Tongue (tissue), 2 donors: Measurements from ENCODE around the gene CARD14. TPM values are rescaled to one million over a fixed set of nuclear protein-coding genes. Genes with fewer than 3 reads are reported as not detected.
A peak's percentile ranks its signal among the peaks of the same experiment; 100 is the strongest.
"Not testable (repeated sequence)": the region's sequence is repeated elsewhere in the genome, so short reads cannot be mapped to it uniquely, and the experiment has no call there.

Experiments used
- DNase-seq: peaks from one replicate; pipeline ENCODE4 v3.0.0-alpha.2; 2015
- total RNA-seq: library from RNA; depleted of rRNA; stranded (reverse); fragments of >200 nt; gene quantifications from one replicate; pipeline ENCODE4 v1.2.3, GENCODE V29; 2014

The CARD14 gene
- total RNA-seq, 1 donor from 2014 or later: 14.9 TPM

DNA sequence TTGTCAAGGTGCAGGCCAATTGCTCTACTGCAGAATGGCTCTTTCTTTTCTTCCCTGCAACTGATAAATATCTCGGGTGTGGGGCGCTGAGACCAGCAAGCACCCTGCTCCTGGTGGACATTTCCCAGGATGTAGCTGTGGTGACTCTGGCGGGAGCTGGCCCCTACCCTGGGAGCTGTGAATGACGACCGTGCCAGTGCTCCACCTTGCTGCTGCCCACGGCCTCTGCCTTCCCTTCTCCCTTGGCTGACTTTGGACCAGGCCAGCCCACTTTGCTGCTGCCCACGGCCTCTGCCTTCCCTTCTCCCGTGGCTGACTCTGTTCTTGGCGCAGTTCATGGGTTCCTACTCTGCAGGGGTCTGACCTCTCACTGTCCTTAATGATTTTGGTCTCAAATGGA, 16.1 kb downstream of the CARD14 start:
- DNase-seq: no peak

DNA sequence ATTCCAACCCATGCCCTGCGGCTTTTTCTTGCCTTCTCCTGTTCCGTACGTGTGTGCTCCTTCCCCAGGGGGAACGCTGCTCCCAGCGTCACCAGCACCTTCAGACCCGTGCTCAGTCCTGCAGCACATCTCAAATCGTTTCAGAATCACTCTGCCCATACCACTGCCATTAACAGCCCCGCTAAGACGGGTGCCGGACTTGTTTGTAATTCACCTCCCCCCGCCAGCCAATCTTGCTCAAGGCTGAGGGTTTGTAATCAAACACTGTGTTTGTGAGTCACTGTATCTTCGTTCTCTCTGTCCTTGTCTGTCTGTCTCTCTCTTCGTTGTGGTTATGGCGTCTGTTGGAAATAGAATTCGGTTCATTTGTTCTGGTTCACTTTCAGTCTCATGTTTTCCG, 17.3 kb downstream of the CARD14 start:
- DNase-seq: no peak

DNA sequence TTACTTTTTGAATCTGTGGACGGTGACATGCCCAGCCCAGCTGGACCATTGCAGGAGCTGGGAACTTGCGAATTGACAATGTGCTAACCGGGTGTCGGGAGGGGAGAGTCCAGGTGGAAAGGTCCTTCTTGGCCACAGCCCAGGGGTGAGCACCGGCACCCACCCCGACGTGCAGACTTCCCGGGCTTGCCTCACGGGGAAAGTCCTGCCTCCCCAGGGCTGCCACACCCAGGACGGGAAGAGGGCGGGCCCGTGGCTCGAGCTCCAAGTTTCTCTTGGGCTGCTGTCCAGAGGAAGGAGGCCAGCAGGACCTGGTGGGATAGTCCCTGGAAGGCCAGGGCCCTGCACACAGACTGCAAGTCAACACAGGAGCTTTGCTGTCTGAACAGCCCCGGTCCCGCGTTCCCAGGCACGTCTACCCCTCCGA, 17.7 kb downstream of the CARD14 start:
- no peak for DNase-seq

DNA sequence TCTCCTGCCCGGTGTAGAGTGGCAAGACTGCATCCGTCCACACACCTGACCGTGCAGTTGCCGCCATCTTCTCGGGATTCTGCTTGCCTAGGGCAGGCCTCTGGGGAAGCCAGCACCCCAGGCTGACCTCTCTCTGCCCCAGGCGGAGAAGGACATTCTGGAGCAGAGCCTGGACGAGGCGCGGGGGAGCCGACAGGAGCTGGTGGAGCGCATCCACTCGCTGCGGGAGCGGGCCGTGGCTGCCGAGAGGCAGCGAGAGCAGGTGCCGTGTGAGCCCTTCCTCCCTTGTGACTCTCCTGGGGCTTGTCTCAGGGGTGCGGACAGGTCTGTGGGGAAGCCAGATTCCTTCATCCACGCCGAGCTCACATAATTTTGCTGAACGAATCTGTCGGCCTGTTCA, 19.8 kb downstream of the CARD14 start:
- DNase-seq: no peak

DNA sequence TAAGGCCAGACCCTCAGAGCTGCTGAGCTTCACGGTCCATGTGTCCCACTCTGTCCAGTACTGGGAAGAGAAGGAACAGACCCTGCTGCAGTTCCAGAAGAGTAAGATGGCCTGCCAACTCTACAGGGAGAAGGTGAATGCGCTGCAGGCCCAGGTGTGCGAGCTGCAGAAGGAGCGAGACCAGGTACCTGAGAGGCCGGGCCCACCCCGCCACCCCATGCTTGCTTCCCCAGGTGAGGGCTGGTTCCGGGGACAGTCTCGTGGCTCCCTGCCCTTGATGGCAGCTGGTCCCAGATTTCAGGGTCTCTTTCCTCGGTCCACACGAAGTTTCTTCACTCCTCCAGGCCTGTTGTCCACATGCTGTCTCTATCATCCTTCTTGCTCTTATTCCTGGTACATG, 20.9 kb downstream of the CARD14 start:
- DNase-seq: no peak

DNA sequence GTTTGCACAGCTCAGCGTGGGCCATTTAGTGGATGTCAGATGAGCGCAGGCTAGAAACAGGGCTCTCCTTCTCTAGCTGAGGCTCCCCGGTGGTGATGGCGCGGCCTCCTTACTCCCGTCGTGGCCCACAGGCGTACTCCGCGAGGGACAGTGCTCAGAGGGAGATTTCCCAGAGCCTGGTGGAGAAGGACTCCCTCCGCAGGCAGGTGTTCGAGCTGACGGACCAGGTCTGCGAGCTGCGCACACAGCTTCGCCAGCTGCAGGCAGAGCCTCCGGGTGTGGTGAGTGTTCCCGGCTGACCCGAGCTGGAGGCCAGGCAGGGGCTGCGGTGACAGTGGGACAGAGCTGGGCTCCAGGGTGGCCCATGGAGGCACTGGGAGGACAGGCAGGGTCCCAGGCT, 21.4 kb downstream of the CARD14 start:
- DNase-seq: no peak

DNA sequence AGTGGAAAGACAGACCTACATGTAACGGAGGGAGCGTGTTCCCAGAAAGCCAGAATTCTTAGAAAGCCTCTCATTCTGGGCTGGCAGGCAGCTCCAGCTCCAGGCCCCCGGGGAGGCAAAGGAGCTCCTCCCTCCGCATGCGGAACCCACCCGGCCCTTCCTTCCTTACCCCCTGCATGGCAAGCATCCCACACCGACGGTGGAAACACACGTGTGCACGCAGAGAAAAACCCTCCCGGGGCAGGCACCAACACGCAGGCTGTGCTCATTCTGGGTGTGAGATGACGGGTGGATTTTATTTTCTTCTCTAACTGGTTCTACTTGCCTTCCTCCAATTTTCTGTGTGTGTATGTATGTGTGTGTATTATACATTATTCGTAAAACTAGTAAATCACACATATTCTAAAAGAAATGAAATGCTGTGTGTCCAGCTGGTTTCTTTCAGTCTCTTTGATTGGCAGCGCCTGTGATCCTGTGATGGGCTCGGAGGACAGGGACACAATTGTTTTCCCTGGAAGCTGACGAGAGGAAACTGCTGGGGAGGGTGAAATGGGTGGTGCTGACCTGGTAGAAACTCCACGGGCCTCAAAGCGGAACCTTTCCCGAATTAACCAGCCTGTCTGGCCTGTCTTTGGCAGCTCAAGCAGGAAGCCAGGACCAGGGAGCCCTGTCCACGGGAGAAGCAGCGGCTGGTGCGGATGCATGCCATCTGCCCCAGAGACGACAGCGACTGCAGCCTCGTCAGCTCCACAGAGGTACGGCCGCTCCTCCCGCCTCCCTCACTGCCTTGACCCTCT, 22.2 kb downstream of the CARD14 start:
- peak; percentile 67 for DNase-seq

DNA sequence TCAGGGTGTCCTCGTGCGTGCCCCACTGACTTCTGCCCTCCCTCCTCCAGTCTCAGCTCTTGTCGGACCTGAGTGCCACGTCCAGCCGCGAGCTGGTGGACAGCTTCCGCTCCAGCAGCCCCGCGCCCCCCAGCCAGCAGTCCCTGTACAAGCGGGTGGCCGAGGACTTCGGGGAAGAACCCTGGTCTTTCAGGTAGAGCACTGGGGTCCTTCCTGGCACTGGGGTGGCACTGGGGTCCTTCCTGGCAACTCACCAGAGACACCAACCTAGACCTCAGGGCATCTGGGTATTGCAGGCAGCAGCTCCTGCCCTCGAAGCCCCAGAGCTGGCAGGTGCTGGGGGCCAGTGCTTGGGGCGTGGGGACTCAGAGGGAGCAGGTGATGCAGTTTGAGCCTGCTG, 25.3 kb downstream of the CARD14 start:
- DNase-seq: no peak

DNA sequence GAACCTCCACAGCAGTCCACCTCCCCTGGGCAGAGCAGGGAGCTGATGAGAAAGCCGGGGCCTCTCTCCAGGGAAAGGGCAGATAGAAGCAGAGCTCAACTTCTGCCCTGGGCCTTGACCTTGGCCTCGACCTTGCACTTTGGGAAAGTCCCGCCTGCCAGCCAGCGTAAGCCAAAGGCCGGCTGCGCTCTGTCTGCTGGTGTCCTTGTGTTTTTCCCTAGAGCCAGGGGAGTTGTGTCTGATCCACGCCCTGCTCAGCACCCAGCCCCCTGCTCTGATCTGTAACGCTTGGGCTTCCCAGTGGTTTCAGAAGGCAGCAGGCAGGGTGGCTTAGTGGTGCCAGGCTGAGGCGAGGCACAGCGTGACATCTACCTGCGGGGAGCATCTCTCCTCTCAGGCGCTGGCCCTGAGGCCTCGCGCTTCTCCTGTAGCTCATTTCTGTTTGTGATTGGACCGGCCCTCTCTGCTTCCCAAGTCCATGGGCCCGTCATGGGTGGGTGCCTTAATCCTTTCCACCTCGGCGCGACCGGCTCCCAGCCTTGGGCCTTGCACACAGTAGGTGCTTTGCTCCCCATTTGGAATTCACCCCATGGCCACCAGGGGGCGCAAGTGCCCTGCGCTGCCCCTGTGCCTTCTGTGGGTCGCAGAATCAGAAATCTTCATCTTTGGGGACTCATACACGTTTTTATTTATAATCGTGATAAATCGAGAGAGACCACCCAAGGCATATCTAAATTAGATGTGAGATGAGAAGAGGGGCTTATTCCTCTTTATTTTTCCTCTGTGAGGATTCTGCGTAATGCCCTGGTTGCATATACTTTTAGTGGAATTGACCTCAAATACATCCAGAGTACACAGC, 26.1 kb downstream of the CARD14 start:
- peak; percentile 13 for DNase-seq

DNA sequence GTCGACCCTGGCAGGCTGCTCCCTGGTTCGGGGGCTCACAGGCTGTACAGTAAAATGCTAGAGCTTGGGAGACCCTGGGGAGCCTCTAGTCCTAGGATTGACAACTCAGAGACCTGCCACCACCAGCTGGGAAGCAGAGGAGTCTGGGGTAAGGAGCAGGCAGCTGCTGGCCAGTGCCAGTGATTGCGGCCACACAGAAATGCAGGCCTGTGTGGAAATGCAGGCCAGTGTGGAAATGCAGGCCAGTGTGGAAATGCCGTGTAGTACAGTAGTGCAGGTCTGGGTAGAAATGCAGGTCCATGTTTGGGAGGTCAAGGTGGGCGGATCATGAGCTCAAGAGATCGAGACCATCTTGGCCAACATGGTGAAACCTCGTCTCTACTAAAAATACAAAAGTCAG, 26.8 kb downstream of the CARD14 start:
- no peak for DNase-seq

DNA sequence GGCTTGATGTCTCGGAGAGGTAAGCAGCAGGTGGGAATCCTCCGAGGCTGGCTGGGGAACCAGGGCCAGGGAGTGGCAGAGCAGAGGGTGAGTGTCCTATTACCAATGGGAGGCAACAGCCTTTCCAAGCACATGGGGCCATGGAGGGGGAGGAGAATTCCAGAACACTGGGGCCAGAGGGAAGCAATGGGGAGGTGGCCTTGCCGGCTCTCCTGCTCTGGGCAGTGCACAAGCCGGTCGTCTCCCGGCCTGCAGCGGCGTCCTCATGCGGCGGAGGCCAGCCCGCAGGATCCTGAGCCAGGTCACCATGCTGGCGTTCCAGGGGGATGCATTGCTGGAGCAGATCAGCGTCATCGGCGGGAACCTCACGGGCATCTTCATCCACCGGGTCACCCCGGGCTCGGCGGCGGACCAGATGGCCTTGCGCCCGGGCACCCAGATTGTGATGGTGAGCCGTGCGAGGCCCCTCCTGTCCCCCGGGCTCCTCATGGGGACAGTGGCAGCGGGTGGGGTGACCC, 28.4 kb downstream of the CARD14 start:
- peak; percentile 45 for DNase-seq

DNA sequence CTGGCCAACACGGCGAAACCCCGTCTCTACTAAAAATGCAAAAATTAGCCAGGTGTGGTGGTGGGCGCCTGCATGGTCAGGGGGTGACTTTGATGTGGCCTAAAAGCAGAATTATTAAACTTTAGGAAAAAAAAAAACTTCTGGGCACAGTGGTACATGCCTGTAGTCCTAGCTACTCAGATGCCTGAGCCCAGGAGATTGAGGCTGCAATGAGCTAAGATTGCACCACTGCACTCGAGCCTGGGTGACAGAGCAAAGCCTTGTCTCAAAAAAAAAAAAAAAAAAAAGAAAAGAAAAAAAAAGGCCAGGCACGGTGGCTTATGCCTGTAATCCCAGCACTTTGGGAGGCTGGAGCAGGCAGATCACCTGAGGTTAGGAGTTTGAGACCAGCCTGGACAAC, 29.5 kb downstream of the CARD14 start:
- not testable (repeated sequence) for DNase-seq

DNA sequence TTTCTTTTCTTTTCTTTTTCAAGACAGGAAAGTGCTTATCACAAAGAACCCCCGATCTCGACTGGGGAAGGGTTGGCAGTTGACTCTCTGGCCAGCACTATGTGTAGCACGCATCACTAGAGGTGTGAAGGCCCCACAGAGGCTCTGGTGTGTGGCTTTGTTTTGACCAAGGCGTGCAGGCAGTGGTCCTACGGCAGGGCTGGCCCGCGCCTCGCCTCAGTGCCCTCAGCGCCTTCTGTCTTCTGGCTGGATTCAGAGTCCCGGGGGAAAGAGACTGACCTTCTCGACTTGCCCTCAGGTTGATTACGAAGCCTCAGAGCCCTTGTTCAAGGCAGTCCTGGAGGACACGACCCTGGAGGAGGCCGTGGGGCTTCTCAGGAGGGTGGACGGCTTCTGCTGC, 31.6 kb downstream of the CARD14 start:
- no peak for DNase-seq

DNA sequence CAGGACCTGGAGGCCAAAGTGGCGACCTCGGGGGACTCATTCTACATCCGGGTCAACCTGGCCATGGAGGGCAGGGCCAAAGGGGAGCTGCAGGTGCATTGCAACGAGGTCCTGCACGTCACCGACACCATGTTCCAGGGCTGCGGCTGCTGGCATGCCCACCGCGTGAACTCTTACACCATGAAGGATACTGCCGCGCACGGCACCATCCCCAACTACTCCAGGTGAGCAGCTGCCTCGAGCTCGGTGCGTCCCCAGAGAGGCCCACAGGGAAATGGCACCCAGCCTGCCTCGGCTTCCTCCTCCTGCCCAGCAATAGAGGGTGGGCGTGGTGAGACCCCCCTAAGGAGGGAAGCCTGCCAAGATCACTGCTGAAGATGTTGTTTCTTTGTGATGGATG, 32.4 kb downstream of the CARD14 start:
- no peak for DNase-seq

DNA sequence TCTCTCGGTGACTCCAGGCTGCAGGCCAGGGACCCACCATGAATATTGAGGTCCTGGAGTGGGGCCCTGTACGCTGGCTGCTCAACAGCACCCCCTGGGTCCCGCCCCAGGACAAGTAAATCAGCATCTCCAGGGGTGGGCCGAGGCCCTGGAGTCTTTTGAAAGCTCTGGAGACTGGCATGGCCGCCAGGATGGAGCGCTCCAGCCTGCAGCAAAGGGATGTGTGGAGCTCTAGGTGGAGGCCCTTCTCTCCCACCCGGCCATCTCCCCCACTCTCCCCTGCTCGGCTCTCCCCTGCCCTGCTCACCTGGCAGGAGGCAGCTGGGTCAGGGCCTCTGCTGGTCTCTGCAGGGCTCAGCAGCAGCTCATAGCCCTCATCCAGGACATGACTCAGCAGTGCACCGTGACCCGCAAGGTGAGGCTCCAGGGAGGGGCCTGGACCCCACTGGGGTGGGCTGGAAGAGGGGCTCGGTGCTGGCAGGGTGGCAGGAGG, 33.7 kb downstream of the CARD14 start:
- DNase-seq: no peak

DNA sequence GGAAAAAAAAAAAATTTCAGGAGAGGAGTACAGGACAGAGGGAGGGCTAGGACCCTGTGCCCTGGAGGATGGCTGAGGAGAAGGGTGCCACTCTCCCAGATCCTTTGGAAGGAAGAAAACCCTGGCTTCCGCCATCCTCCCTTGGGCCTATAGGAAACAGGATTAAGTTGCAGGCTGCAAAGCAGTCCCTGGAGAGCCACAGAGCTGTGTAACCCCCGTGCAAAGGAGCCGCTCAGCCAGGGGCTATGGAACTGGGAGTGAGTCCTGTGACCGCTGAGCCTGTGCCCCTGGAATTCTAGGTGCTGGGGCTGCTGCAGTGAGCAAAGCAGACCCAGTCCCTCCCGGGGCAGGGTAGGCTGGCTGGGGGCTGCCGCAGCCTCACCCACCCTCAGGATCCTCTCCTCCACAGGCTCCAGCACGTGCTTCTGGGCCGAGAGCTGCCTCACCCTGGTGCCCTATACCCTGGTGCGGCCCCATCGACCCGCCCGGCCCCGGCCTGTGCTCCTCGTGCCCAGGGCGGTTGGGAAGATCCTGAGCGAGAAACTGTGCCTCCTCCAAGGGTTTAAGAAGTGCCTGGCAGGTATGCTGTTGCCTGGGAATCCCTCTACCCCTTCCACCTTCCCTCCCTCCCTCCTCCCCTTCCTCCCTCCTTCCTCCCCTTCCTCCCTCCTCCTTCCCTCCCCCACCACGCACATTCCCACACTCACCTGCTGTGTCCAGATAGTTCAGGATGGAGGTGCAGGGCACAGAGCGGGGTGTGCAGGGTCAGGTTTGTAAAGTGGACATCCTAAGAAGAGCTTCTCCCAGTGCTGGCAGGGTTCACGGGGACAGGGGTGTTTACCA, 35.0 kb downstream of the CARD14 start:
- DNase-seq: no peak

DNA sequence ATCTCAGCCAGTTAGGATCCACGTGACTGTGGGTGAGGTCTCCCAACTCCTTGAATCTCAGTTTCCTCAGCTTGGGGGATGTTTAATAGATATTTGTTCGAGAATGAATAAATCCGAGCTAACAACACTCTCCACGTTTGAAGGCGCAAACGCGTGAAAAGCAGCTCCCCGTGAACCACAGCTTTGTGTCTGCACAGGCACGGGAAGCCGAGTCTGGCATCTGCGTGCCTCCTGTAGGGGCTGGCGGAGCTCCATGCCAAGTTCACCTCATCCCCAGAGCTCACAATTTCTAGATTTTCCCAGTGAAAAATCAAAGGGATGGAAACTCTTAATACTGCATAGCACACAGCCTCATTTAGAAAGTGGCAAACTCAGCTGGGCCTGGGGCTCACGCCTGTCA, 36.0 kb downstream of the CARD14 start:
- DNase-seq: no peak

DNA sequence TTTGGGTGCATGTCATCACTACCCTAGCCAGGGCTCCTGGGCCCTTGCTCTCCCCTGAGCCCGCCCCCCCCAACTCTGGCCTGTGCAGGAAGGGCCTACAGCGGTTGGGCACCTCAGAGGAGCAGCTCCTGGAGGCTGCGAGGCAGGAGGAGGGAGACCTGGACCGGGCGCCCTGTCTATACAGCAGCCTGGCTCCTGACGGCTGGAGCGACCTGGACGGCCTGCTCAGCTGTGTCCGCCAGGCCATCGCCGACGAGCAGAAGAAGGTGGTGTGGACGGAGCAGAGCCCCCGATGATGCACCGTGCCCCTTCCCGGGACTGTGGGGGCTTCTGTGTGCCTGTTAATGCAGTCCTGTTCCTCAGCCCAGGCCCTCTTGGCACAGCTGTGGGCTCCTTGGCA, 38.2 kb downstream of the CARD14 start:
- DNase-seq: no peak

DNA sequence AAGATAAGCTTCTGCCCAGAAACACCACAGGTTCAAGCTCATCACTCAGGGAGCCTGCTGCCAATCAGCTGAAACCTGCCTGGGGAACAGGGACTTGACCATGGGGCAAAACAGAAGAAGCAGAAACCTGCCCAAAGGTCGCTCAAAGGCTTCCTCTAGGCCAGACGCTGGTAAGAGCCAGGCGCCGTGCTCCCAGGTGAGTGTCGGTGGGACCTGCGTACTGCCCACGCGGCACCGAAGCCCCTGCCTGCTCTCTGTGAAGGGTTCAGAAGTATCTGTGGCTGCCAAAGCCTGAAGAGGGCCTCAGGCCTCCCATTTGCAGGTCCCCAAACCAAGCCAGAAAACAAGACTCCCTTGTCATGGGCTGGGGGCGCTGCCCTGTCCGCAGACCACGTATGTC, 39.9 kb downstream of the CARD14 start:
- no peak for DNase-seq

DNA sequence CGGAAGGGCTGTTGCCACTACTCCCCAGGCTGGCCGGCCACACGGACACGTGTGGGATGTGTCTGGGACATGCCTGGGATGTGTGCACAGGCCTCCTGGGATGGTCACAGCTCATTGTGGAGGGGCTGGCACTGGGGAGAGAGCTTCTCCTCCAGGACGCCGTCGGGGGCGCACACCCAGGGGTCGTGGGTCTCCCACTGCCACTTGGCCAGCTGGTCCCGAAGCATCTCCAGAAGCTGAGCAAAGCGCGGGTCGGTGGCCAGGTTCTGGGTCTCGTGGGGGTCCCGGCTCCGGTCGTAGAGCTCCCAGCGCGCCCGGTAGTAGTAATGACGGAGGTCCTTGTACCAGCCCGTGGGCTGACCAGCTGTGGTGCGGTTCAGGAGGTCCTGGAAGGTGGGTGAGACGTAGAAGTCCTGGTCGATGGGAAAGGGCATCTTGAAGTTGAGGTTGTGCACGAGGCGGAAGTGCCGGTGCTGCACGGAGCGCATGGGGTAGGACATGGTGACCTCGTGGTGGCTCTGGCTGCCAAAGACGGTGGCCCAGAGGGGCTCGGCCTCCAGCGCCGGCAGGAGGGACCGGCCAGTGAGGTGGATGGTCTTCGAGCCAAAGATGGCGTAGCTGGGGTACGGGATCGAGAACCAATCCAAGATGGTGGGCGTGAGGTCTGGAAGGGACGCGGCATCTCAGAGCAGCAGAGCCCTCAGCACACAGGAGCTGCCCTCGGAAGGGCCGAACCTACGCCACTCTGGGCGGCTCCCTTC, 40.7 kb downstream of the CARD14 start:
- DNase-seq: no peak

DNA sequence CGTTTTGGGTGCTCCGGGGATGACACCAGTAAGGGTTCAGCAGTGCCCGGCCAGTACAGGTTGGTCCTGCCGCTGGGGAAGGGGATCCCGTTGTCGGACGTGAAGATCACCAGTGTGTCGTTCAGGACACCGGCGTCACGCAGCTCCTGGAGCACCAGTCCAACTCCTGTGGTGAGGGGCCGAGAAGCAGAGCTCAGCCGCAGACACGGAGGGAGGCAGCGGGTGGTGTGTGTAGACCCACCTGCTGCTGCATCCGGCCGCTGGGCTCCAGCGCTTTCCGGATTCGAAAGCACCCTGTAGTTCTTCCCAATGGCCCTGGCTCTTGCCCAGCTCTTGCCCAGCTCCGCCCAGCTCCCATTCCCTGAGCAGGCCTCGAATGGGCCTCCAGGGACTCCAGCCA, 42.3 kb downstream of the CARD14 start:
- DNase-seq: no peak

DNA sequence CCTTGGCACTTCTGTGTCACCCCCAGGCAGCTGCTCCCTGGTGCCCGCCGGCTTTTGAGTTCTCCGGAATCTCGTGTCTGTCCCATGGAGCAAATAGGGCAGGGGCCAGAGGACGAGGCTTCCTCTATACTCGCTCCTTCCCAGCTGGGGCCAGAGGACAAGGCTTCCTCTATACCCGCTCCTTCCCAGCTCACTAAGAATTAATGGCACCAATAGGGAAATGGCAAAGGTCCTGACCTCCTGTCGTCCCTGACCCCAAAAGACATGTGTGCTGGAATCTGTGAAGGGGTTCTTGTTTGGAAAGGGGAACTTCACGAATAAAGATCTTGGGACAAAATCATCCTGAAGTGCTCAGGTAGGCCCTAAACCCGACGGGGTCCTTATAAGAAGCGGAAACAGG, 42.7 kb downstream of the CARD14 start:
- DNase-seq: no peak
